K562 (cell line): Measurements from ENCODE around the gene FAM118B. TPM values are rescaled to one million over a fixed set of nuclear protein-coding genes. Genes with fewer than 3 reads are reported as not detected.

Experiments
- ATAC-seq: fragments of 200-7000 bp; cut with Tn5 transposase; 3 replicates; pipeline ENCODE4 v1.9.1; 2020; ENCODE audit warnings: moderate library complexity
- BruUV-seq: library from RNA; stranded (reverse); fragments of 400-500 nt; replicated peaks from 2 replicates; lab custom pipeline; 2021; lab: Mats Ljungman, UMichigan
- CTCF ChIA-PET: fragments of 300-600 bp; formaldehyde crosslinking; extraction: SDS; loops from one replicate; lab custom pipeline; 2021; ENCODE audit warnings: low intra/inter-chr PET ratio; lab: Yijun Ruan, JAX
- POLR2A ChIA-PET: fragments of 300-600, 350-650 bp; sonication (Branson Sonifier 250); formaldehyde crosslinking; extraction: SDS; loops from one replicate; lab custom pipeline; 2021; ENCODE audit warnings: antibody characterized with exemption, inconsistent platforms; lab: Yijun Ruan, JAX
- DNase-seq, 4 experiments: peaks; one replicate each; pipeline versions ENCODE4 v3.0.0 to v3.0.0-alpha.2; 2011 to 2018; ENCODE audit warnings: low spot score in 3 of 4, mixed read lengths in 3 of 4; ENCODE audit errors: extremely low read depth in 1 of 4
- FAIRE-seq: peaks from 2 replicates; lab custom pipeline; 2011; peaks lifted over from hg19 to GRCh38; lab: Jason Lieb, UNC
- H2AFZ ChIP-seq: 2 replicates; pipeline ENCODE4 v1.6.0; 2011; ENCODE audit warnings: low read depth, low read length, control low read depth, inconsistent platforms
- H3K27ac ChIP-seq: fragments of 200-600 bp; 3 replicates; pipeline ENCODE4 v1.8.0; 2011; ENCODE audit warnings: low read depth, mild to moderate bottlenecking, control low read depth, inconsistent platforms, low read length, moderate library complexity, mixed read lengths; ENCODE audit errors: extremely low read depth
- H3K27me3 ChIP-seq, 2 experiments: fragments of 300-600 bp in 1 of 2; 2 replicates in 1 of 2; 3 replicates in 1 of 2; pipeline versions ENCODE4 v1.6.0 to v1.8.0; 2011; ENCODE audit warnings: inconsistent platforms in 2 of 2, low read length in 2 of 2, mild to moderate bottlenecking in 1 of 2, mixed read lengths in 1 of 2, moderate library complexity in 1 of 2; ENCODE audit not compliant: control insufficient read depth in 2 of 2, insufficient read depth in 2 of 2
- H3K36me3 ChIP-seq: fragments of 300-600 bp; 3 replicates; pipeline ENCODE4 v1.8.0; 2011; ENCODE audit warnings: mild to moderate bottlenecking, low read length, inconsistent platforms; ENCODE audit not compliant: control insufficient read depth, insufficient read depth
- H3K4me1 ChIP-seq, 2 experiments: fragments of 200-600 bp in 1 of 2; replicated peaks in 1 of 2; 2 replicates in 1 of 2; 3 replicates in 1 of 2; pipeline versions ENCODE4 v1.5.1 to v1.8.0; 2011; ENCODE audit warnings: inconsistent platforms in 2 of 2, low read length in 2 of 2, mild to moderate bottlenecking in 1 of 2, mixed read lengths in 1 of 2, moderate library complexity in 1 of 2; ENCODE audit not compliant: control insufficient read depth in 2 of 2, insufficient read depth in 2 of 2
- H3K4me2 ChIP-seq: 2 replicates; pipeline ENCODE4 v1.6.1; 2011; ENCODE audit warnings: low read length, control low read depth, inconsistent platforms, mixed read lengths; ENCODE audit not compliant: insufficient read depth
- H3K4me3 ChIP-seq: fragments of 200-600 bp; sonication (generic), shearing (Covaris generic); 2 replicates; pipeline ENCODE4 v1.5.1; 2016; ENCODE audit warnings: control low read depth, inconsistent platforms
- H3K79me2 ChIP-seq: fragments of 200-600 bp; 3 replicates; pipeline ENCODE4 v1.8.0; 2011; ENCODE audit warnings: low read length, inconsistent platforms; ENCODE audit not compliant: control insufficient read depth, insufficient read depth
- H3K9ac ChIP-seq, 2 experiments: 2 replicates each; pipeline versions ENCODE4 v1.6.0 to v1.6.1; 2011; ENCODE audit warnings: low read depth in 2 of 2, low read length in 2 of 2, control low read depth in 1 of 2, inconsistent platforms in 1 of 2, mild to moderate bottlenecking in 1 of 2, mixed read lengths in 1 of 2; ENCODE audit not compliant: insufficient read depth in 1 of 2
- H3K9me1 ChIP-seq: one replicate; pipeline ENCODE4 v1.6.0; 2011; ENCODE audit warnings: inconsistent platforms, mild to moderate bottlenecking, low read length, moderate library complexity; ENCODE audit not compliant: control insufficient read depth, insufficient read depth
- H3K9me3 ChIP-seq: replicated peaks from 2 replicates; pipeline ENCODE4 v1.5.1; 2011; ENCODE audit warnings: low read depth, low read length, inconsistent platforms; ENCODE audit not compliant: control insufficient read depth, insufficient read depth
- H4K20me1 ChIP-seq: replicated peaks from 2 replicates; pipeline ENCODE4 v1.6.1; 2011; ENCODE audit warnings: low read length, inconsistent platforms, mixed read lengths; ENCODE audit not compliant: control insufficient read depth, insufficient read depth
- KDM5B ChIP-seq: fragments of 200-600 bp; sonication (generic); IDR thresholded peaks from 2 replicates; pipeline ENCODE4 v1.6.1; 2012; ENCODE audit warnings: low read depth, mild to moderate bottlenecking, moderate library complexity, low read length, control low read depth, inconsistent platforms; ENCODE audit not compliant: insufficient replicate concordance
- RBM14 ChIP-seq: fragments of 200-400 bp; formaldehyde crosslinking; IDR thresholded peaks from 2 replicates; pipeline ENCODE4 v1.6.1; 2018; ENCODE audit warnings: low read depth, mild to moderate bottlenecking, low read length, moderate library complexity, borderline replicate concordance; ENCODE audit not compliant: insufficient read depth
- SIN3B ChIP-seq: fragments of 450-650 bp; IDR thresholded peaks from 2 replicates; pipeline ENCODE4 v1.6.1; 2017; ENCODE audit warnings: low read depth, mild to moderate bottlenecking, moderate library complexity
- SREBF1 ChIP-seq: fragments of 150-350 bp; IDR thresholded peaks from 2 replicates; pipeline ENCODE4 v1.6.1; 2014; ENCODE audit warnings: antibody characterized with exemption, low read depth, low read length, borderline replicate concordance
- WGBS: fragments of 100-300 bp; shearing (Covaris generic); methylation state at CpG from one replicate; pipeline ENCODE4 v1.1.6; 2016; ENCODE audit warnings: low coverage, mixed read lengths; ENCODE audit not compliant: insufficient coverage; ENCODE audit errors: missing lambda C conversion rate; 5-methylcytosine and 5-hydroxymethylcytosine counted together
- in situ Hi-C: fragments of 300-500 bp; cut with MboI; formaldehyde crosslinking; loops from 4 replicates; pipeline ENCODE4 v1.15.0; 2018; ENCODE audit warnings: inconsistent platforms, mixed read lengths
- intact Hi-C: fragments of 100-400 bp; cut with micrococcal nuclease; formaldehyde crosslinking; loops from 2 replicates; pipeline ENCODE4 v1.14.2; 2022
- polyA plus RNA-seq, 8 experiments: library from polyadenylated mRNA; depleted of rRNA in 4 of 8; stranded (reverse) in 5 of 8; unstranded in 3 of 8; fragments of >200 nt; fragmentation: Nextera tagmentation in 2 of 8; fragmentation: Illumina TruSeq in 1 of 8; extraction: Ambion mirVana in 2 of 8; extraction: Trizol in 1 of 8; gene quantifications; 2 replicates each; pipeline versions ENCODE4 v1.2.1 to v1.2.3, GENCODE V29; 2011 to 2014; ENCODE audit warnings: inconsistent platforms in 1 of 8, missing spikeins in 1 of 8
- total RNA-seq, 7 experiments: library from RNA; depleted of rRNA in 6 of 7; stranded (reverse); fragments of >200 nt in 6 of 7; fragmentation: Illumina TruSeq in 2 of 7; extraction: Trizol in 2 of 7; gene quantifications; 2 replicates each; pipeline versions ENCODE4 v1.2.1 to v1.2.3, GENCODE V29; 2011 to 2021; ENCODE audit warnings: low replicate concordance in 1 of 7

Gene FAM118B
- total and polyA plus RNA-seq, 9 of the 15 experiments (the other 6 are each of a cell fraction or from before 2014, with no cell fraction given) = 12.0 to 49.0 (median 22.1) TPM

DNA sequence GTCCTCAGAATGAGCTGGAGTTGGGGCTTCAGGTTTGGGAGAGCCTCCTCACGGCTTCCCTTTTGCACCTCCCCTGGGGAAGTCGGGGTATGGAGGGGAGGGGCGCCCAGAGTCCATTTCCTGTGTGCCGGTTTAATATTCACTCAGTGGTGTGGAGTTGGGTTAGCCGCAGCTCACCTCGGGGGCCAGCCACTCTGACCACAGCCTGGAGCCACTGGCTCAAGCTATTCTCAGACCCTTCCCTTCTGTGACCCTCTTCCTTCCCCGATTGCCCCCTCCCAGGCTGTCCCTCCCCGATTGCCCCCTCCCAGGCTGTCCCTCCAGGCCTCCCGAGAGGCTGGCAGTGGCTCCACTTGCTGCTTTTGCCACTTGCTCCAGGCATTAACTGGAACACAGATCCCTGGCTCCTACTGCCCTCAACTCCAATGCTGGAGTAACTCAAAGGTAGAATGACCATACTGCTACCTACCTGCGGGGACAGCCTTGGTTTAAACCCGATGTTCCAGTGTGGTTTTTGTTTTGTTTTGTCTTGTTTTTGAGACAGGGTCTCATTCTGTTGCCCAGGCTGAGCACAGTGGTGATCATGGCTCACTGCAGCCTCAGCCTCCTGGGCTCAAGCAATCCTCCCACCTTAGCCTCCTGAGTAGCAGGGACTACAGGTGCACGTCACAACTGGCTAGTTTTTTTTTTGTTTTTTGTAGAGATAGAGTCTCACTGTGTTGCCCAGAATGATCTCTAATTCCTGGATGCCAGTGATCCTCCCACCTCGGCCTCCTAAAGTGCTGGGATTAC lies 29.4 kb upstream of the FAM118B start:
- Histone ChIP-seq H3K27me3 (peaks cover 2 to 5% of the 10 kb centered on the region in 2 experiments; a peak in 2 of 5 replicates), H3K9me1 (no peaks in the 10 kb centered on the region), H3K27ac (no peak overlapping the region), H3K9me3 (peaks cover 3% of the 10 kb centered on the region; the same call in 1 of the 2 replicates), H2AFZ (no peak overlapping the region), H3K79me2 (no peaks in the 10 kb centered on the region), H3K4me2 (no peak overlapping the region), H3K4me1 (no peaks in the 10 kb centered on the region), H3K36me3 (no peaks in the 10 kb centered on the region), H3K9ac (no peak overlapping the region), H3K4me3 (no peak overlapping the region), H4K20me1 (no peaks in the 10 kb centered on the region)
- TF ChIP-seq KDM5B (no peak), SREBF1 (no peak), SIN3B (no peak), RBM14 (no peak)
- CTCF ChIA-PET = no interaction called here
- peak; percentile 52 for ATAC-seq
- in situ Hi-C loops (no loop called here), intact Hi-C loops (no loop called here)
- POLR2A ChIA-PET = no interaction called here
- no TSS peak for BruUV-seq
- 25% methylated on average over 7 of the region's 13 CpGs for WGBS
- FAIRE-seq = no peak
- no peak for DNase-seq
